Esophagus muscularis mucosa (tissue), 4 donors: ENCODE measurements around the gene DCAF8. TPM values are rescaled to one million over a fixed set of nuclear protein-coding genes. Genes with fewer than 3 reads are reported as not detected.
A peak's percentile ranks its signal among the peaks of the same experiment; 100 is the strongest.

Experiments used
- DNase-seq: peaks from one replicate; pipeline ENCODE4 v3.0.0-alpha.2; 2017; ENCODE audit errors: extremely low spot score
- H3K27ac ChIP-seq, 4 donors: fragments of 200-600 bp; sonication (generic); replicated peaks in 1 of 4; 1 replicate in 3 of 4; 2 replicates in 1 of 4; pipeline ENCODE4 v1.5.1; 2016 to 2019; ENCODE audit warnings: mild to moderate bottlenecking in 1 of 4
- H3K27me3 ChIP-seq, 4 donors: fragments of 200-600 bp; sonication (generic); one replicate each; pipeline versions ENCODE4 v1.5.1 to v1.6.0; 2016 to 2019
- H3K36me3 ChIP-seq, 4 donors: fragments of 200-600 bp; sonication (generic); one replicate each; pipeline ENCODE4 v1.5.1; 2016 to 2019
- H3K4me1 ChIP-seq, 4 donors: fragments of 200-600 bp; sonication (generic); one replicate each; pipeline ENCODE4 v1.5.1; 2016 to 2019
- H3K4me3 ChIP-seq, 4 donors: fragments of 200-600 bp; sonication (generic); 1 replicate in 2 of 4; 2 replicates in 2 of 4; pipeline ENCODE4 v1.5.1; 2016 to 2019; ENCODE audit warnings: mild to moderate bottlenecking in 4 of 4, moderate library complexity in 1 of 4
- H3K9me3 ChIP-seq, 4 donors: fragments of 200-600 bp; sonication (generic); 1 replicate in 3 of 4; 2 replicates in 1 of 4; pipeline ENCODE4 v1.5.1; 2016 to 2019
- EP300 ChIP-seq: sonication (generic); formaldehyde crosslinking; IDR thresholded peaks from one replicate; pipeline ENCODE4 v1.6.1; 2017; ENCODE audit warnings: antibody characterized with exemption
- POLR2A ChIP-seq: fragments of 450-650 bp; IDR thresholded peaks from one replicate; pipeline ENCODE4 v1.6.1; 2017; ENCODE audit warnings: antibody characterized with exemption, moderate library complexity, mild to moderate bottlenecking, low read depth
- POLR2AphosphoS5 ChIP-seq, 2 donors: sonication (generic); formaldehyde crosslinking; IDR thresholded peaks; one replicate each; pipeline ENCODE4 v1.6.1; 2017; ENCODE audit warnings: antibody characterized with exemption in 2 of 2
- WGBS: methylation state at CpG from one replicate; pipeline ENCODE4 v1.1.5; 2018; 5-methylcytosine and 5-hydroxymethylcytosine counted together
- intact Hi-C: fragments of 100-400 bp; cut with DNase I; formaldehyde crosslinking; loops from one replicate; pipeline ENCODE4 v1.15.1; 2023
- total RNA-seq, 4 donors: library from RNA; depleted of rRNA; stranded (reverse); fragments of >200 nt; gene quantifications; one replicate each; pipeline versions ENCODE4 v1.1.0 to v1.2.1, GENCODE V29; 2016
- TF ChIP-seq, protein P1 (sequence below), 3 experiments: fragments of 200-600 bp in 2 of 3; fragments of 450-650 bp in 1 of 3; sonication (generic) in 2 of 3; IDR thresholded peaks; one replicate each; pipeline ENCODE4 v1.5.1; 2017 to 2019; ENCODE audit warnings: antibody characterized with exemption in 3 of 3, mild to moderate bottlenecking in 2 of 3, moderate library complexity in 1 of 3

The DCAF8 gene
- total RNA-seq, 4 donors from 2014 or later, result 111 to 191 (median 172) TPM

DNA sequence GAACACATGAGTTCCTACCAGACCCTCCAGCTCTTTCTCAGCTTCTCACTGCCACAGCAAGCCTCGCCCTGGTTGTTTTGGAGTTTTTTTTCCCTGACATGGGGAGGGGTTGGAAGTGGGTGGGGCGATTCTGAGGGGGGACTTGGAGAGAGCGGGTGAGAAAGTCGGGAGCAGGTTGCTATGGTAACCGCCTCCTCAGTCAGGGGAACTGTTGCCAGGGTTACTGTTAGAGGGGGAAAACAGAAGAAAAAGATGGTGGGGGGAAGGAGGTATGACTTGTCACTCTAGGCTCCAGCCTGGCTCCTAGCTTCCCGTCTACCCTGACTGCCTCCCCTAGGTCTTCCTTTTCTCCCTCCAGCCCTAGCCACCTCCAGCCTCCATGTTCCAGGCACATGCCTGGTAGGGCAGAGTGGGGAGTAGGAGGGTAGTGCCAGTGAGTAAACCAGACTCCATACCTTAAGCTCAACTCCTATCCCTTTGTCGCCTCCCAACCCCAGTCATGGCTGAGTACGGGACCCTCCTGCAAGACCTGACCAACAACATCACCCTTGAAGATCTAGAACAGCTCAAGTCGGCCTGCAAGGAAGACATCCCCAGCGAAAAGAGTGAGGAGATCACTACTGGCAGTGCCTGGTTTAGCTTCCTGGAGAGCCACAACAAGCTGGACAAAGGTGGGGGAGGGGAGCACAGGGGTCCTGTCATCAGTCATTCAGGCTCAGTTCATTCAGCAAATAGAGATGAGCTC lies 51.1 kb downstream of the DCAF8 start:
- 70% methylated on average over 9 of the region's 10 CpGs for WGBS

DNA sequence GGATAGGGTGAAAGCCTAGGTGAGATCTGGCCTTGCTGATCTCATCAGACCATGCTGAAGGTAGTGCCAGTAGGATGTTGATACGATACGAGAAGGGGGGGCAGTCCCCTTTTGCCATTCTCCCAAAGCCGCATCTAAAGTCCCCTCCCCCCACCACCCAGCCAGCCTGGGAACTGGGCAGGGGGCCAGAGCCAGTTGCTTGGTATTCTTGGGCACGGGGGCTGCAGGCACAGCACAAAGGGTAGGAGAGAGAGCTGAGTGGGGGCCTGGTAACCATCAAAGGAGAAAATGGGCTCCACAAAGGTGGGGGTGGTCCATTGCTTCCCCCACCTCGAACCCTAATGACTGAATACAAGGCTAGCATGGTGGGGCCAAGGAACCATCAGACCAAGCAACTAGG lies 51.8 kb downstream of the DCAF8 start:
- Histone ChIP-seq H3K36me3 (peaks cover 37 to 67% (median 65%) of the 10 kb centered on the region in 4 donors), H3K4me3 (no peak overlapping the region), H3K27ac (peak overlapping the region; percentile 38 to 96 (median 91)), H3K27me3 (no peaks in the 10 kb centered on the region), H3K4me1 (peaks cover 53 to 66% (median 57%) of the 10 kb centered on the region in 4 donors), H3K9me3 (no peaks in the 10 kb centered on the region)
- intact Hi-C loops, result no loop called here
- WGBS, result 53% methylated on average over 4 of the region's 5 CpGs
- TF ChIP-seq EP300 (no peak), POLR2A (no peak), POLR2AphosphoS5 (IDR thresholded peaks at IDR 0.05) (no peak)
- TF ChIP-seq, protein P1, sequence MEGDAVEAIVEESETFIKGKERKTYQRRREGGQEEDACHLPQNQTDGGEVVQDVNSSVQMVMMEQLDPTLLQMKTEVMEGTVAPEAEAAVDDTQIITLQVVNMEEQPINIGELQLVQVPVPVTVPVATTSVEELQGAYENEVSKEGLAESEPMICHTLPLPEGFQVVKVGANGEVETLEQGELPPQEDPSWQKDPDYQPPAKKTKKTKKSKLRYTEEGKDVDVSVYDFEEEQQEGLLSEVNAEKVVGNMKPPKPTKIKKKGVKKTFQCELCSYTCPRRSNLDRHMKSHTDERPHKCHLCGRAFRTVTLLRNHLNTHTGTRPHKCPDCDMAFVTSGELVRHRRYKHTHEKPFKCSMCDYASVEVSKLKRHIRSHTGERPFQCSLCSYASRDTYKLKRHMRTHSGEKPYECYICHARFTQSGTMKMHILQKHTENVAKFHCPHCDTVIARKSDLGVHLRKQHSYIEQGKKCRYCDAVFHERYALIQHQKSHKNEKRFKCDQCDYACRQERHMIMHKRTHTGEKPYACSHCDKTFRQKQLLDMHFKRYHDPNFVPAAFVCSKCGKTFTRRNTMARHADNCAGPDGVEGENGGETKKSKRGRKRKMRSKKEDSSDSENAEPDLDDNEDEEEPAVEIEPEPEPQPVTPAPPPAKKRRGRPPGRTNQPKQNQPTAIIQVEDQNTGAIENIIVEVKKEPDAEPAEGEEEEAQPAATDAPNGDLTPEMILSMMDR (IDR thresholded peaks at IDR 0.05), result no peak
- DNase-seq, result no peak

More for the DNA sequence above, 51.1 kb downstream of the DCAF8 start:
- H3K36me3 ChIP-seq, result peaks cover 43 to 74% (median 72%) of the 10 kb centered on the region in 4 donors
- no peak overlapping the region for H3K4me3 ChIP-seq
- intact Hi-C loops, result no loop called here
- no peaks in the 10 kb centered on the region for H3K27me3 ChIP-seq
- peak overlapping the region; percentile 38 to 96 (median 91) for H3K27ac ChIP-seq
- DNase-seq, result no peak
- H3K9me3 ChIP-seq, result no peaks in the 10 kb centered on the region
- H3K4me1 ChIP-seq, result peaks cover 50 to 68% (median 54%) of the 10 kb centered on the region in 4 donors
- TF ChIP-seq, protein P1 (IDR thresholded peaks at IDR 0.05), result no peak
- TF ChIP-seq POLR2A, result no peak
- TF ChIP-seq EP300, result no peak
- no peak for TF ChIP-seq POLR2AphosphoS5 (IDR thresholded peaks at IDR 0.05)

DNA sequence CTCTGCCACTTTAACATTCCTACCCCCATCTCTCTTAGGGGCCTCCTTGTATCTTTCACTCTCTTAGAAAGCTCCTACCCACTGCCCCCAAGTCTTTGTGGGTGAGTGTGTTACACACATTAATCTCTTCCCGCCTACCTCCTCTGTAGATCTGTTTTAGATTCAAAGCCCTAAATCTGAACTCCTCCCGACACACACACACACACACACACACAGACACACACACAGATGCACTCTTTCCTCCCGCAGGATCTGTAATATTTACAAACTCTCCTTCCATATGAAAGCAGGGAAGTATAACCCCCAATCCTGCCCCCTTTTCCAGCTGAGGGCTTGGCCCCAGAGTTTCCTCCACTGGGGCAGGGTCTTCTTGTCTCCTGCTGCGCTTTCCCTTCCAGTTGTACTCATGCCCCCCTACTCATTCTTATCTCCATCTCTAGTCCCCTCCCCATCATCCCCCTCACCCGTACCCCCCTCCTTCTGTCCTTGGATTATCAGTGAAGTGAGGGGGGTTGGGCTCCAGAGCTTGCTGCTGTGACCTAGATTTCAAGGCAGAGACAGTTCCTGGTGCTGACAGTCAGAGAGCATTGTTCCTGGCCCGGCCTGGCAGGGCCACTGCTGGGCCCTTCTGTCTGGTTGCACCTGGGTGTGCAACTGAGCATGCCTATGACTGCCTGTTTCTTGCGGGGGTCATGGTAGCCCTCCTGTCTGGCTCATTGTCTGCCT lies 52.9 kb downstream of the DCAF8 start:
- H3K27me3 ChIP-seq, result no peaks in the 10 kb centered on the region
- no peak for DNase-seq
- H3K9me3 ChIP-seq, result no peaks in the 10 kb centered on the region
- H3K36me3 ChIP-seq, result peaks cover 29 to 56% (median 55%) of the 10 kb centered on the region in 4 donors
- 37% methylated on average over 7 of the region's 7 CpGs for WGBS
- H3K4me3 ChIP-seq, result no peak overlapping the region
- intact Hi-C loops, result loop anchor here (5.0 kb wide), 1 partner anchor 38 kb away; no protein-coding TSS in a partner anchor
- H3K4me1 ChIP-seq, result peaks cover 59 to 66% (median 63%) of the 10 kb centered on the region in 4 donors
- peak overlapping the region; percentile 89 to 96 (median 91) for H3K27ac ChIP-seq
- TF ChIP-seq, protein P1 (IDR thresholded peaks at IDR 0.05), result no peak
- TF ChIP-seq POLR2AphosphoS5 (IDR thresholded peaks at IDR 0.05), result peak in 1 of 2 donors; percentile 27
- TF ChIP-seq EP300, result no peak
- no peak for TF ChIP-seq POLR2A

DNA sequence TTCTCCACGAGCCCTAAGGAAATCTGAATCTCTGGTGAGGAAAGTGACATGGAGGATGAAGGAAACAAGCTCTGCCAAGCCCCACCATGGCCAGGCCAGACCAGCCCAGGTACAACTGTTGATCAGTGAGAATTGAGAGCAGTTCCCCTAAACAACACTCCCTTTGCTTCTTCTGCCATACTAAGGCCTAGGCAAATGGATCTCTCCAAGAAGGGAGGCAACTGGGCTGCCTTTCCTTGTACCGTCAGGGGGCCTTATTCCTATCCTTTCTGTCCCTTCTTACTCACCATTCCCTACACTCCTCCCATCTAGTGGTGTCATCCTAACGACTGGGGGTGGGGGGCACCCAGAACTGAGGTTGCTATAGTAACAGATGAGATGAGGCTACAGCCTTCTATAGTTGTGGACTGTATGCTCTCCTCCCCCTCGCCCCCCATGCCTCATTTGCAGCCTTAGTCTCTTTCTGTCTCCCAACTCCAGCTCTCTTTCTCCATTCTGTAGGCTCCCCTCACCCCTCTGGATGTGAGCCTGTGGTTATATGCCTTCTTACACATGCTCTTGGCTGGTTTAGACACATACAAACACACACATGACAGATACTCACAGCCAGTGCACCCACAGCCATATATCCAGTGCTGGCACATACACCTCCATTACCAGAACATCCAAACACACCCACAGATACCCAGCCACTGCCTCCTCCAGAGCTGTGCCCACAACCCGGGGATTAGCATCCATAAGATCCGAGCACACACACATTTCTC lies 53.6 kb downstream of the DCAF8 start:
- peak overlapping the region; percentile 89 to 96 (median 91) for H3K27ac ChIP-seq
- DNase-seq, result no peak
- H3K27me3 ChIP-seq, result no peaks in the 10 kb centered on the region
- WGBS, result 72% methylated on average over 6 of the region's 6 CpGs
- TF ChIP-seq EP300 (no peak), POLR2AphosphoS5 (IDR thresholded peaks at IDR 0.05) (no peak), POLR2A (no peak)
- TF ChIP-seq, protein P1 (IDR thresholded peaks at IDR 0.05), result no peak
- no peaks in the 10 kb centered on the region for H3K9me3 ChIP-seq
- intact Hi-C loops, result loop anchor here (5.0 kb wide), 1 partner anchor 39 kb away; no protein-coding TSS in a partner anchor
- peaks cover 61 to 68% (median 63%) of the 10 kb centered on the region in 4 donors for H3K4me1 ChIP-seq
- peak overlapping the region in 1 of 4 donors; percentile 3 for H3K4me3 ChIP-seq
- H3K36me3 ChIP-seq, result peaks cover 22 to 49% (median 47%) of the 10 kb centered on the region in 4 donors
